Activated T-cell treated with anti-CD3 and anti-CD28 coated beads, Interleukin-2, amount 50 U/mL, for 48 hours (primary cell): ENCODE results near the gene TPD52L1.

ENCODE experiments used
- DNase-seq, 2 experiments: peaks; one replicate each; pipeline ENCODE4 v3.0.0-alpha.2; 2020

The TPD52L1 gene

GRCh38 chr6:125215252-125215819 is 61.8 kb downstream of the TPD52L1 start:
- DNase-seq, result no peak

GRCh38 chr6:125216015-125216414 is 62.4 kb downstream of the TPD52L1 start:
- DNase-seq, result no peak

- DNase-seq, result no peak
Observed at GRCh38 chr6:125217369-125217768, 63.8 kb downstream of the TPD52L1 start.

DNA sequence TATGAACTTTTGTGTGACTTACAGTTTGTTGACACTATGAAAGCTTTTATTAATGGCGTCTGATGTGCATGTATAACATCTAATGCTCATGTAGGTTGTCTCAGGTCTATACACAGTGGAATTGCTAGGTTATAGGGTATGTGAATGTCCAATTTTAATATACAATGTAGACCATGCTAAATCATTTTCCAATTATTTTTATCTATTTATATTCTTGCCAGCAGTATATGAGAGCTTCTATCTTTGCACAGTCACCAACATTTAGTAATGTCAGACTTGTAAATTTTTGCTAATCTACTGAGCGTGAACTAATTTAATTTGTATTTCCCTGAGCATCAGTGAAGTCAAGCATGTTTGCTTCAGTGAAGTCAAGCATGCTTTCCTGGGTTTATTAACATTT is 64.4 kb downstream of the TPD52L1 start:
- no peak for DNase-seq

DNA sequence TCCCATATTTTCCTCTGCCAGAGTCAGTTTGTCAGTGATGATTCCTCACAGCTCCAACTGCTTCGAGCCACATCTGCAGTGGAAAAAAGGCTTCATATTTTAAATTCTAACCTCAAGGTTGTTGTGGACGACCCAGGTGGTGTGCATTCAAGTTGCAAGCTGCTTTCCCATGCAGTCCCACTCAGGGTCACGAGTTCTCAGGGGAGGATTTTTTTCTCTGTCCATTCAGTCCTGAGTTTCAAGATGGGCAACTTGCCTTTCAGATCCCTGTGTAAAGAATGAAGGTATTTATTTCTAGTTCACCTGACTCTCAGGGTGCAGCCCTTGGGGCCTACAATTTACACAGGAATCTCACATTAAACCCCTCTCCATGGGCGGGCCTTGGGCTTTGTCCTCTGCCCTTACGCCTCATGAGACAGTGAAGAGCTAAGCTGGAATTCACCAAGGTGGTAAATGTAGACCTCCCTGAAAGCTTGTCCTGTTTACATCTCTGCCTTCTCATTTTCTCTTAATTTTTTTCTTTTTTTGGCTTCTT is 65.9 kb downstream of the TPD52L1 start:
- no peak for DNase-seq

- DNase-seq, result no peak
Observed at GRCh38 chr6:125220712-125221111, 67.1 kb downstream of the TPD52L1 start.

- no peak for DNase-seq
Observed at GRCh38 chr6:125222531-125223455, 69.2 kb downstream of the TPD52L1 start.

DNA sequence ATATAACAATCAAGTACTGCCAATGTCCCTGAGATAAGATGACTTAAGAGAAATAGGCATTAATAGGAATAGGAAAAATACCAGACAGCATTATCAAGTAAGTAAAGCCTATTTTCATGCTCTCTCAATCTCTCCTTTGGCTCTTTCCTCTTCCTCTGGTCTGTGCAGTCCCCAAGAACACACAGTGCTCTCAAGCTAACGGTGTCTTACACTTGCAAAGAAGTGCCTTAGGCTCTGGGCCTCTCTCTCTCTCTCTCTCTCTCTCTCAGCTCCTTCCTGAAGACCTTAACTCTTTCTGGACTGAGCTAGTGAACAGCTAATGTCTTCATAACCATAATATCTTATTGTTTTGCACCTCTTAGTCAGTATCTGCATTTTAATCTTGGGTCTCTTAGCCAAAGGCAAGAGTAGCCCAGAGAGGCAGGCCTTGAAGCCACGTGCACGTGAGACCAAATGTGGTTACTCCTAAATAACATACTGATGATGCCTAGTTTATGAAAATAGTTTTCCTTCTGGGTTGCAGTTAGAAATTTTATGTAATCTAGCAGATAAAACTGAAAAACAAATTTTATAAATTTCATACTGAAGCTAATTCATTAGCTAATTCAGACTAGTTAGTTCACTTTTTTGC is 70.8 kb downstream of the TPD52L1 start:
- DNase-seq, result no peak

GRCh38 chr6:125227244-125227643 is 73.7 kb downstream of the TPD52L1 start:
- DNase-seq, result no peak

DNA sequence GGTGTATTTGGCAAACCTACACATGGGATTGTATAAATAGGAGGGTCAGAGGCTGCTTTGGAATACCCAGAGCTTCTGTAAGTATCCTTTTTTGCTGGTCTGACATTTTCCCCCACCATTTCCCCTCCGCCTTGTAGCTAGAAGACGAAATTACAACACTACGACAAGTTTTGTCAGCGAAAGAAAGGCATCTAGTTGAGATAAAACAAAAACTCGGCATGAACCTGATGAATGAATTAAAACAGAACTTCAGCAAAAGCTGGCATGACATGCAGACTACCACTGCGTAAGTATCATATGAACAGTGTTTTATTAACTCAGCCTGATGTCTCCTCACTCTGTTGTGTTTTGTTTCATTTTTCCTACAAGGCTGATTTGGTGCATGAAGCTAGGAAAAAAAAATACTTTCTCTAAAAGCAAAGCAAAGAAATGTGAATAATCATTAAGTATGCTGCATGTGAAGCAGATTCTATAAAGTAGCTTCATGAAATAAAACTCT is 75.5 kb downstream of the TPD52L1 start:
- DNase-seq, result no peak

- DNase-seq, result no peak
Observed at GRCh38 chr6:125230674-125231073, 77.1 kb downstream of the TPD52L1 start.

- no peak for DNase-seq
Observed at GRCh38 chr6:125231133-125231532, 77.6 kb downstream of the TPD52L1 start.

DNA sequence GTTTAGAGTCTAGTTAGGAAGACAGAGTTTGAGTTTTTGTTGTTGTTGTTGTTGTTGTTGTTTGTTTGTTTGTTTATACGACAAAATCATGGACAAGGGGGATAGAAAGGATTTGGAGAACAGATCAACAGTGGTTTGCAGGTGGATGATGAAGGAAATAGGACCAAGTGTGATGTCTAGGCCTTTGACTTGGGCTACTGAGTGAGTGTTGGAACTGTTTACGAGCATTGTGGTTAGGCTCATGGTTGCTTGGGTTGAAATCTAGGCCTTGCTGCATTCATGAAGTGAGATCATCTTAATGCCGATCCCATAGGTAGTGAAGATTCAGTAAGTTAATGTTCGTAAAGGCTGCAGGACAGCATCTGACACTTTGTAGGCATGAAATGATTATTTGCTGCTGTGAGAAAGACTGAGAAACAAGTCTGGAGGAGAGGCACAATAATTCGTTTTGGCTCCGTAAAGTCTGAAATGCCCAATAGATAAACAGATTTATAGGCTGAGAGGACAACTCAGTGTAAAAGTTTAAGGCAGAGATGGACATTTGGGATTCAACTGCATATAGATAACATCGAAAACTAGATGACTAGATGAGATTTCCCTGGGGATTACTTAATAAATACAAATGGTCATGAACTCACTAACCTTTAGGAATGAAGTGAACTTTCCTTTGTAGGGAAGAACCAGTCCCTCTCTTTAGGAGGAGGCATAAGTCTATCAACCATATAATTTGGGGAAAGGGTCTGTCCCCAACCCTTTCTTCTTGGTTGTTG is 78.2 kb downstream of the TPD52L1 start:
- DNase-seq, result no peak

- DNase-seq, result no peak
Observed at GRCh38 chr6:125232466-125232865, 78.9 kb downstream of the TPD52L1 start.

GRCh38 chr6:125233202-125233601 is 79.6 kb downstream of the TPD52L1 start:
- DNase-seq, result no peak

- DNase-seq, result no peak
Observed at GRCh38 chr6:125236536-125237327, 83.2 kb downstream of the TPD52L1 start.

- no peak for DNase-seq
Observed at GRCh38 chr6:125237764-125238163, 84.2 kb downstream of the TPD52L1 start.

DNA sequence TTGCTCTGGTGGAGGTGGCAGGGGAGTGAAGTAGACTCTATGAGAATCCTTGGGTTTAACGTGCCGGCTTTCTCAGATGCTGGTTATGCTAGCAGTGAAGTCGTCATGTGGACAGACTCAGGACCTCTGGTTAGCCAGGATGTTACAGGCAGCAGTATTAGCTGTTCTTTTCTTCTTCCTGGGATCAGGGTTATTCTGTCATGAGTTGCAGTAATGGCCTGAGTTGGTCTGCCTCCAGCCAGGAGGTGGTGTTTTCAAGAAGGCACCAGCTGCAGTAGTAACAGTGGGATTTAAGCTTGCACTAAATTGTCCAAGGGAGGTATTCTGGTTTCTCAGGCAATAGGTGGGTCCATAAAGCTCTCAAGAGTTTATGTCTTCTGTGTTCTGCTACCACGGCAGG is 91.5 kb downstream of the TPD52L1 start:
- DNase-seq, result no peak

DNA sequence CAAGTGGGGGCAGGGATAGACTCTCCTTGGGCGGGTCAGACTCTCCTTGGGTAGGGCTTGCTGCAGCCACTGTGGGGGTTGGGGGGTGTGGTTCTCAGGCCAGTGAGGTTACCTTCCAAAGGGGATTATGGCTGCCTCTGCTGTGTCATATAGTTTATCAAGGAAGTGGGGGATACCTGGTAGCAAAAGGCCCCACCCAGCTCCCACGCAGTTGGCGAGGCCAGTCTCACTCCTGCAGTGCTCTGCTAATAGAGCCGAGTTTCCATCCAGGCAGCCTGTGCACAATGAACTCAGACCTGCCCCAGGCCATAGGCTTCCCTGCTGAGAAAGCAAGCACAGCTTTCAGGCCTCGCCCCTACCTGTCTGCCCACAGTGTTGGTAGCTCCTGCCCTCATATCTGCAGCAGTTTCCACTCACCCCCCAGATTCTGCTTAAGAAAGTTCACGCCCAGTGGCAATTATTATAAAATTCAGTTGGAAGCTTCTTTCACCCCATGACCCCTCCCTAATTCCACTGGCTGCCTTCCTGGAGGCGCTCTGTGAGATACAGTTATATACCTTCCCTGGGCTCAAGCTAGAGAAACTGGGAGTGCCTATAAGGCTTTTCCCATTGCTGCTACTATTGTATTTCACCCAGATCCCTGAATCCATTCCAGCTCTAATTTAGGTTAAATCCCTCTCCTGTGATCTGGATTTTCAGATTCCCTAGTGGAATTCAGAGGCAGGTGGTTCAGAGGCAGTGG is 92.1 kb downstream of the TPD52L1 start:
- DNase-seq, result no peak

DNA sequence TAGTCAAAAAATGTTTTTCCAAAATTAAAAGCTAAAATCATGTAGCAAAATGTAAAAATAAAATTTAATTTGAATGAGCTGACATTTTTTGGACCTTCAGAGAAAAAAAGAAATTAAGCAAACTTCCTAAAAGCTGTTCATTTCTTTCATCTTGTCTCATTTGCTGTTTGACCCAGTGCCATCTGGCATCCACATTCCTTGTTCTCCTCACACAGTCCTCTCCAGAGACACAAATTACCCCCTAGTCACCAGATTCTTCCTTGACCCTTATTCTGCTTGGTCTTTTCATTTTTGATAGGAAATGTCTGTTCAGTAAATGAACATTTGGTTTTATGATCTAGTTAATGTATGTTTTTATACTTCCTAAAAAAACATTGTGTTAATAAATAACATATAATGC is 93.0 kb downstream of the TPD52L1 start:
- no peak for DNase-seq

GRCh38 chr6:125248136-125248535 is 94.6 kb downstream of the TPD52L1 start:
- no peak for DNase-seq
